GM12878 (cell line): Measurements from ENCODE around the gene AP4S1. TPM values are rescaled to one million over a fixed set of nuclear protein-coding genes. Genes with fewer than 3 reads are reported as not detected.
"Not testable (repeated sequence)": the region's sequence is repeated elsewhere in the genome, so short reads cannot be mapped to it uniquely, and the experiment has no call there.

Experiments
- ATAC-seq: fragments of 200-7000 bp; cut with Tn5 transposase; 3 replicates; pipeline ENCODE4 v1.9.1; 2020; ENCODE audit warnings: mild to moderate bottlenecking, moderate library complexity
- BruUV-seq: library from RNA; stranded (reverse); fragments of 400-500 nt; replicated peaks from 2 replicates; lab custom pipeline; 2021; lab: Mats Ljungman, UMichigan
- CTCF ChIA-PET: fragments of 300-600 bp; sonication (Branson Sonifier 250); formaldehyde crosslinking; extraction: SDS; loops from one replicate; lab custom pipeline; 2021; ENCODE audit warnings: inconsistent platforms; lab: Yijun Ruan, JAX
- POLR2A ChIA-PET: fragments of 350-600 bp; formaldehyde crosslinking; extraction: SDS; loops from one replicate; lab custom pipeline; 2021; ENCODE audit warnings: inconsistent platforms; lab: Charles Lee
- RAD21 ChIA-PET: fragments of 300-600 bp; sonication (Branson Sonifier 250); formaldehyde crosslinking; loops from one replicate; lab custom pipeline; 2023; ENCODE audit warnings: antibody characterized with exemption; ENCODE audit not compliant: unreplicated experiment; lab: Charles Lee
- SMC1A ChIA-PET: fragments of 300-600 bp; sonication (Branson Sonifier 250); formaldehyde crosslinking; loops from one replicate; lab custom pipeline; 2023; ENCODE audit not compliant: unreplicated experiment, uncharacterized antibody; lab: Charles Lee
- DNase-seq: peaks from one replicate; pipeline ENCODE4 v3.0.0-alpha.2; 2011; ENCODE audit warnings: low read depth, low spot score
- FAIRE-seq: peaks from 3 replicates; lab custom pipeline; 2011; peaks lifted over from hg19 to GRCh38; lab: Jason Lieb, UNC
- H2AFZ ChIP-seq: 2 replicates; pipeline ENCODE4 v1.6.0; 2011; ENCODE audit warnings: low read depth, low read length, control low read depth; ENCODE audit not compliant: control insufficient read depth
- H3K27ac ChIP-seq: 2 replicates; pipeline ENCODE4 v1.5.1; 2011; ENCODE audit warnings: control low read depth; ENCODE audit not compliant: control insufficient read depth, insufficient read depth
- H3K27me3 ChIP-seq, 2 experiments: replicated peaks in 1 of 2; 2 replicates each; pipeline versions ENCODE4 v1.6.0 to v1.6.1; 2011; ENCODE audit warnings: low read length in 1 of 2; ENCODE audit not compliant: control insufficient read depth in 2 of 2, insufficient read depth in 2 of 2
- H3K36me3 ChIP-seq, 2 experiments: 2 replicates each; pipeline ENCODE4 v1.5.1; 2011; ENCODE audit warnings: low read length in 1 of 2; ENCODE audit not compliant: control insufficient read depth in 2 of 2, insufficient read depth in 2 of 2
- H3K4me1 ChIP-seq: 2 replicates; pipeline ENCODE4 v1.6.1; 2011; ENCODE audit warnings: mild to moderate bottlenecking, low read length, moderate library complexity, mixed read lengths; ENCODE audit not compliant: control insufficient read depth, insufficient read depth
- H3K4me2 ChIP-seq: 2 replicates; pipeline ENCODE4 v1.6.0; 2011; ENCODE audit warnings: control low read depth; ENCODE audit not compliant: control insufficient read depth, insufficient read depth
- H3K4me3 ChIP-seq: fragments of 200-600 bp; sonication (generic); 2 replicates; pipeline ENCODE4 v1.5.1; 2016
- H3K79me2 ChIP-seq: 2 replicates; pipeline ENCODE4 v1.6.0; 2011; ENCODE audit warnings: low read length; ENCODE audit not compliant: control insufficient read depth, insufficient read depth
- H3K9ac ChIP-seq: 2 replicates; pipeline ENCODE4 v1.8.0; 2011; ENCODE audit warnings: low read length, control low read depth, mixed read lengths; ENCODE audit not compliant: control insufficient read depth, insufficient read depth
- H3K9me3 ChIP-seq: replicated peaks from 3 replicates; pipeline ENCODE4 v1.5.1; 2011; ENCODE audit warnings: mild to moderate bottlenecking, low read length; ENCODE audit not compliant: control insufficient read depth, insufficient read depth
- H4K20me1 ChIP-seq: 2 replicates; pipeline ENCODE4 v1.6.0; 2011; ENCODE audit not compliant: control insufficient read depth, insufficient read depth
- GABPA ChIP-seq: IDR thresholded peaks from 2 replicates; pipeline ENCODE4 v1.6.1; 2014; ENCODE audit warnings: antibody characterized with exemption, low read depth, mild to moderate bottlenecking, inconsistent platforms
- NFYA ChIP-seq: IDR thresholded peaks from 2 replicates; pipeline ENCODE4 v1.6.1; 2011; ENCODE audit warnings: low read depth, mild to moderate bottlenecking, low read length, improper control_type of control experiment, borderline replicate concordance
- POLR2AphosphoS5 ChIP-seq: IDR thresholded peaks from 2 replicates; pipeline ENCODE4 v1.6.1; 2011; ENCODE audit warnings: mild to moderate bottlenecking, low read length, inconsistent platforms
- TCF7 ChIP-seq: IDR thresholded peaks from 2 replicates; pipeline ENCODE4 v1.6.1; 2014; ENCODE audit warnings: antibody characterized with exemption, borderline replicate concordance
- ZBED1 ChIP-seq: IDR thresholded peaks from 2 replicates; pipeline ENCODE4 v1.6.1; 2016; ENCODE audit warnings: borderline replicate concordance
- ZNF217 ChIP-seq: fragments of 450-650 bp; IDR thresholded peaks from 2 replicates; pipeline ENCODE4 v1.6.1; 2017; ENCODE audit warnings: antibody characterized with exemption, mild to moderate bottlenecking
- ZNF384 ChIP-seq: IDR thresholded peaks from 2 replicates; pipeline ENCODE4 v1.6.1; 2012; ENCODE audit warnings: low read depth, mild to moderate bottlenecking, low read length, improper control_type of control experiment, borderline replicate concordance
- ZZZ3 ChIP-seq: IDR thresholded peaks from 2 replicates; pipeline ENCODE4 v1.6.1; 2011; ENCODE audit warnings: low read depth; ENCODE audit not compliant: control insufficient read depth, insufficient read length
- WGBS: methylation state at CpG from one replicate; pipeline ENCODE4 v1.1.6; 2016; ENCODE audit warnings: low lambda C conversion rate; ENCODE audit not compliant: insufficient replicate concordance, insufficient coverage; ENCODE audit errors: missing lambda C conversion rate; 5-methylcytosine and 5-hydroxymethylcytosine counted together
- in situ Hi-C: fragments of 300-500 bp; cut with MboI; formaldehyde crosslinking; loops from 9 replicates; pipeline ENCODE4 v1.14.3; 2018; ENCODE audit warnings: mixed read lengths
- intact Hi-C: fragments of 100-400 bp; cut with micrococcal nuclease; formaldehyde crosslinking; loops from one replicate; pipeline ENCODE4 v1.14.2; 2022; ENCODE audit not compliant: unreplicated experiment
- polyA plus RNA-seq, 11 experiments: library from polyadenylated mRNA; depleted of rRNA in 4 of 11; unstranded in 6 of 11; stranded (reverse) in 5 of 11; fragments of >200 nt; fragmentation: Nextera tagmentation in 4 of 11; fragmentation: Illumina TruSeq in 1 of 11; extraction: Ambion mirVana in 4 of 11; extraction: Trizol in 1 of 11; gene quantifications; 1 replicate in 1 of 11; 2 replicates in 10 of 11; pipeline versions ENCODE4 v1.2.1 to v1.2.3, GENCODE V29; 2011 to 2016; ENCODE audit warnings: inconsistent platforms in 2 of 11, missing spikeins in 2 of 11, low read depth in 1 of 11
- total RNA-seq, 4 experiments: library from RNA; depleted of rRNA in 3 of 4; stranded (reverse); fragments of >200 nt in 3 of 4; fragmentation: Illumina TruSeq in 1 of 4; extraction: Trizol in 1 of 4; gene quantifications; 2 replicates each; pipeline versions ENCODE4 v1.2.1 to v1.2.3, GENCODE V29; 2013 to 2021
- TF ChIP-seq, protein P1 (sequence below): fragments of 150-350 bp; IDR thresholded peaks from 2 replicates; pipeline ENCODE4 v1.6.1; 2016; ENCODE audit warnings: low read depth, low read length

AP4S1 gene
- total and polyA plus RNA-seq, 10 of the 15 experiments (the other 5 are each of a cell fraction or from before 2014, with no cell fraction given): 3.6 to 9.0 (median 5.7) TPM

GRCh38 chr14:31052905-31053586 is 27.6 kb downstream of the AP4S1 start:
- H4K20me1 ChIP-seq, H2AFZ ChIP-seq, H3K9ac ChIP-seq, in situ Hi-C loops, H3K4me3 ChIP-seq, H3K27ac ChIP-seq, H3K79me2 ChIP-seq, RAD21 ChIA-PET, H3K4me2 ChIP-seq, H3K9me3 ChIP-seq, H3K4me1 ChIP-seq, H3K36me3 ChIP-seq, H3K27me3 ChIP-seq, FAIRE-seq, DNase-seq, ATAC-seq, intact Hi-C loops, BruUV-seq: not testable (repeated sequence)
- POLR2A ChIA-PET: interaction anchor here (0.6 kb wide), 1 partner anchor 155 kb away, joined by 4 read pairs; no protein-coding TSS in a partner anchor
- CTCF ChIA-PET: interaction anchor here (1.1 to 1.4 kb wide), 3 partner anchors 9 to 15 kb away, joined by 3 to 5 read pairs (median 4); no protein-coding TSS in a partner anchor
- SMC1A ChIA-PET: interaction anchor here (1.4 kb wide), 2 partner anchors 9 to 24 kb away, joined by 3 to 4 read pairs; no protein-coding TSS in a partner anchor
- 96% methylated on average over 9 of the region's 9 CpGs for WGBS

DNA sequence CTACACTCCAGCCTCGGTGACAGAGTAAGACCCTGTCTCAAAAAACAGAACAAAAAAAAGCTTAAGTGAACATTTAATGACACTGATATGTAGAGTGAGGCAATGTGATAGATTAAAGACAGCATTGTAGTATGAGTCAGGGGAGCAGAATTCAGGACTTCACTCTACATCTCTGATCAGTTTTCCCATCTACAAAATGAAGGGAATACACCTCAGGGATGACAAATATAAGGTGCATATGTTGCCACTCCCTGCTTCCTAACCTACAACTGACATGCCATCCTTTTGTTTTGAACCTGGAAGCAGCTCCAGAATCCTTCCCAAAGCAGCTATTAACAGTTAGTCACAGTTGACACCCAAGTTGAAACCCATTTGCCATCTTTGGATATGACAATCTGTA is 31.6 kb downstream of the AP4S1 start:
- in situ Hi-C loops (no loop called here), intact Hi-C loops (no loop called here)
- H4K20me1 ChIP-seq: no peaks in the 10 kb centered on the region
- no peak overlapping the region for H2AFZ ChIP-seq
- H3K9ac ChIP-seq: no peak overlapping the region
- no peak overlapping the region for H3K4me2 ChIP-seq
- 92% methylated on average over 1 of the region's 1 CpG for WGBS
- H3K4me1 ChIP-seq: no peaks in the 10 kb centered on the region
- no TSS peak for BruUV-seq
- FAIRE-seq (no peak), DNase-seq (no peak), ATAC-seq (no peak)
- ChIA-PET CTCF (no interaction called here), RAD21 (no interaction called here), POLR2A (interaction anchor here (0.7 kb wide), 1 partner anchor 63 kb away, joined by 3 read pairs; no protein-coding TSS in a partner anchor), SMC1A (interaction anchor here (1.0 to 1.3 kb wide), 2 partner anchors 31 to 74 kb away, joined by 3 read pairs; partner anchors contain the start of genes AP4S1 and STRN3)
- TF ChIP-seq POLR2AphosphoS5 (no peak), GABPA (no peak), ZZZ3 (no peak), ZBED1 (no peak), TCF7 (no peak), ZNF217 (no peak), ZNF384 (no peak), NFYA (no peak)
- TF ChIP-seq, protein P1, sequence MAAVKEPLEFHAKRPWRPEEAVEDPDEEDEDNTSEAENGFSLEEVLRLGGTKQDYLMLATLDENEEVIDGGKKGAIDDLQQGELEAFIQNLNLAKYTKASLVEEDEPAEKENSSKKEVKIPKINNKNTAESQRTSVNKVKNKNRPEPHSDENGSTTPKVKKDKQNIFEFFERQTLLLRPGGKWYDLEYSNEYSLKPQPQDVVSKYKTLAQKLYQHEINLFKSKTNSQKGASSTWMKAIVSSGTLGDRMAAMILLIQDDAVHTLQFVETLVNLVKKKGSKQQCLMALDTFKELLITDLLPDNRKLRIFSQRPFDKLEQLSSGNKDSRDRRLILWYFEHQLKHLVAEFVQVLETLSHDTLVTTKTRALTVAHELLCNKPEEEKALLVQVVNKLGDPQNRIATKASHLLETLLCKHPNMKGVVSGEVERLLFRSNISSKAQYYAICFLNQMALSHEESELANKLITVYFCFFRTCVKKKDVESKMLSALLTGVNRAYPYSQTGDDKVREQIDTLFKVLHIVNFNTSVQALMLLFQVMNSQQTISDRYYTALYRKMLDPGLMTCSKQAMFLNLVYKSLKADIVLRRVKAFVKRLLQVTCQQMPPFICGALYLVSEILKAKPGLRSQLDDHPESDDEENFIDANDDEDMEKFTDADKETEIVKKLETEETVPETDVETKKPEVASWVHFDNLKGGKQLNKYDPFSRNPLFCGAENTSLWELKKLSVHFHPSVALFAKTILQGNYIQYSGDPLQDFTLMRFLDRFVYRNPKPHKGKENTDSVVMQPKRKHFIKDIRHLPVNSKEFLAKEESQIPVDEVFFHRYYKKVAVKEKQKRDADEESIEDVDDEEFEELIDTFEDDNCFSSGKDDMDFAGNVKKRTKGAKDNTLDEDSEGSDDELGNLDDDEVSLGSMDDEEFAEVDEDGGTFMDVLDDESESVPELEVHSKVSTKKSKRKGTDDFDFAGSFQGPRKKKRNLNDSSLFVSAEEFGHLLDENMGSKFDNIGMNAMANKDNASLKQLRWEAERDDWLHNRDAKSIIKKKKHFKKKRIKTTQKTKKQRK: no peak
- no peaks in the 10 kb centered on the region for H3K79me2 ChIP-seq
- H3K36me3 ChIP-seq: no peaks in the 10 kb centered on the region
- no peak overlapping the region for H3K4me3 ChIP-seq
- H3K9me3 ChIP-seq: no peaks in the 10 kb centered on the region
- H3K27me3 ChIP-seq: no peaks in the 10 kb centered on the region
- H3K27ac ChIP-seq: no peak overlapping the region
